ENCODE measurements around the gene TTC7B. TPM values are rescaled to one million over a fixed set of nuclear protein-coding genes. Genes with fewer than 3 reads are reported as not detected.

TTC7B gene
- polyA plus RNA-seq, 1 donor (not counting 4 experiments of a cell fraction or from before 2014, with no cell fraction given) = 21.4 TPM

DNA sequence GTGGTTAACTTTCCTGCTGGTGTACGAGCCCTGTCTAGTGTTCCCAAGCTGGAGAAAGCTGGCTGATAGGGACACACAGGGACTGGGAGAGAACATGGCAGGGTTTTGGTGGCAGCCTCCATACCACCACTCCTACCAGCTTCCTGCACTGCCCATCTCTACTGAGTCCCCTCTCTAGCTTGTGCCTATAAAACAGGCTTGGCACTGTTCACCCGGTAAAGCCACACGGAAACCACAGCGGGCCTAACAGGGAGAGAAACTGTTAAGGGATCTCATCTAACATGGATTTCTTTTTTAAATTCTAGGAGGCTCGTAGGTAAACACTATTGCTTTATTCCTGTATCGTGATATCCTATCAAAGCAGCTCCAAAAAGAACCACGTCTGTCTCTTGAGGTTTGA lies 204.7 kb downstream of the TTC7B start:
- no peaks in the 10 kb centered on the region for H3K9me1 ChIP-seq (ENCODE audit: control insufficient read depth, extremely low read depth, insufficient read depth, low read length)
- no peaks in the 10 kb centered on the region for H3K27me3 ChIP-seq (ENCODE audit: control insufficient read depth, extremely low read depth, insufficient read depth, low read length)
- no peak overlapping the region for H3K27ac ChIP-seq (ENCODE audit: control insufficient read depth, insufficient read depth, low read length)
- no peak overlapping the region for H3K9ac ChIP-seq (ENCODE audit: control insufficient read depth, extremely low read depth, insufficient read depth, low read length)
- H3K4me2 ChIP-seq (ENCODE audit: control insufficient read depth, extremely low read depth, insufficient read depth, low read depth, low read length) = no peak overlapping the region
- H3K4me3 ChIP-seq (ENCODE audit: control insufficient read depth in 2 of 3, extremely low read depth in 1 of 3, insufficient read depth in 2 of 3, low read depth in 1 of 3, low read length in 3 of 3) = no peak overlapping the region
- no peaks in the 10 kb centered on the region for H3K79me2 ChIP-seq (ENCODE audit: control insufficient read depth, insufficient read depth, low read length)
- TF ChIP-seq EZH2 (IDR thresholded peaks at IDR 0.05; ENCODE audit: low read length) = no peak
- TF ChIP-seq, protein P1, sequence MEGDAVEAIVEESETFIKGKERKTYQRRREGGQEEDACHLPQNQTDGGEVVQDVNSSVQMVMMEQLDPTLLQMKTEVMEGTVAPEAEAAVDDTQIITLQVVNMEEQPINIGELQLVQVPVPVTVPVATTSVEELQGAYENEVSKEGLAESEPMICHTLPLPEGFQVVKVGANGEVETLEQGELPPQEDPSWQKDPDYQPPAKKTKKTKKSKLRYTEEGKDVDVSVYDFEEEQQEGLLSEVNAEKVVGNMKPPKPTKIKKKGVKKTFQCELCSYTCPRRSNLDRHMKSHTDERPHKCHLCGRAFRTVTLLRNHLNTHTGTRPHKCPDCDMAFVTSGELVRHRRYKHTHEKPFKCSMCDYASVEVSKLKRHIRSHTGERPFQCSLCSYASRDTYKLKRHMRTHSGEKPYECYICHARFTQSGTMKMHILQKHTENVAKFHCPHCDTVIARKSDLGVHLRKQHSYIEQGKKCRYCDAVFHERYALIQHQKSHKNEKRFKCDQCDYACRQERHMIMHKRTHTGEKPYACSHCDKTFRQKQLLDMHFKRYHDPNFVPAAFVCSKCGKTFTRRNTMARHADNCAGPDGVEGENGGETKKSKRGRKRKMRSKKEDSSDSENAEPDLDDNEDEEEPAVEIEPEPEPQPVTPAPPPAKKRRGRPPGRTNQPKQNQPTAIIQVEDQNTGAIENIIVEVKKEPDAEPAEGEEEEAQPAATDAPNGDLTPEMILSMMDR (optimal IDR thresholded peaks at IDR 0.05 in 1 of 3, IDR thresholded peaks at IDR 0.05 in 1 of 3, conservative IDR thresholded peaks at IDR 0.05 in 1 of 3; ENCODE audit: extremely low read depth in 1 of 3, insufficient read depth in 2 of 3, low read length in 3 of 3) = no peak
- no peaks in the 10 kb centered on the region for H3K4me1 ChIP-seq (ENCODE audit: control insufficient read depth, extremely low read depth, insufficient read depth, low read length)
- no peak overlapping the region for H2AFZ ChIP-seq (ENCODE audit: control insufficient read depth, low read length)
- no peaks in the 10 kb centered on the region for H3K9me3 ChIP-seq (ENCODE audit: control insufficient read depth, low read depth, low read length)
- no peaks in the 10 kb centered on the region for H4K20me1 ChIP-seq (ENCODE audit: control insufficient read depth, extremely low read depth, insufficient read depth, low read length)
- DNase-seq (ENCODE audit: low read depth, low spot score) (no peak), FAIRE-seq (no peak)
- dilution Hi-C loops (cut with MboI; ENCODE audit: extremely low pct_ligation_motif_present, low sequenced_read_pairs) = no loop called here
- peaks cover 0 to 1% of the 10 kb centered on the region in 2 experiments for H3K36me3 ChIP-seq (ENCODE audit: control insufficient read depth in 2 of 2, extremely low read depth in 1 of 2, insufficient read depth in 2 of 2, low read length in 2 of 2)

- dilution Hi-C loops (cut with MboI; ENCODE audit: extremely low pct_ligation_motif_present, low sequenced_read_pairs) = no loop called here
- H3K79me2 ChIP-seq (ENCODE audit: control insufficient read depth, insufficient read depth, low read length) = no peaks in the 10 kb centered on the region
- H3K9me1 ChIP-seq (ENCODE audit: control insufficient read depth, extremely low read depth, insufficient read depth, low read length) = no peaks in the 10 kb centered on the region
- H3K4me2 ChIP-seq (ENCODE audit: control insufficient read depth, extremely low read depth, insufficient read depth, low read depth, low read length) = no peak overlapping the region
- DNase-seq (ENCODE audit: low read depth, low spot score) (no peak), FAIRE-seq (no peak)
- TF ChIP-seq, protein P1 (optimal IDR thresholded peaks at IDR 0.05 in 1 of 3, IDR thresholded peaks at IDR 0.05 in 1 of 3, conservative IDR thresholded peaks at IDR 0.05 in 1 of 3; ENCODE audit: extremely low read depth in 1 of 3, insufficient read depth in 2 of 3, low read length in 3 of 3) = no peak
- no peak for TF ChIP-seq EZH2 (IDR thresholded peaks at IDR 0.05; ENCODE audit: low read length)
- H2AFZ ChIP-seq (ENCODE audit: control insufficient read depth, low read length) = no peak overlapping the region
- H3K4me1 ChIP-seq (ENCODE audit: control insufficient read depth, extremely low read depth, insufficient read depth, low read length) = no peaks in the 10 kb centered on the region
- H3K27me3 ChIP-seq (ENCODE audit: control insufficient read depth, extremely low read depth, insufficient read depth, low read length) = no peaks in the 10 kb centered on the region
- no peak overlapping the region for H3K4me3 ChIP-seq (ENCODE audit: control insufficient read depth in 2 of 3, extremely low read depth in 1 of 3, insufficient read depth in 2 of 3, low read depth in 1 of 3, low read length in 3 of 3)
- peaks cover 0 to 1% of the 10 kb centered on the region in 2 experiments for H3K36me3 ChIP-seq (ENCODE audit: control insufficient read depth in 2 of 2, extremely low read depth in 1 of 2, insufficient read depth in 2 of 2, low read length in 2 of 2)
- no peaks in the 10 kb centered on the region for H3K9me3 ChIP-seq (ENCODE audit: control insufficient read depth, low read depth, low read length)
- H4K20me1 ChIP-seq (ENCODE audit: control insufficient read depth, extremely low read depth, insufficient read depth, low read length) = no peaks in the 10 kb centered on the region
- no peak overlapping the region for H3K9ac ChIP-seq (ENCODE audit: control insufficient read depth, extremely low read depth, insufficient read depth, low read length)
- no peak overlapping the region for H3K27ac ChIP-seq (ENCODE audit: control insufficient read depth, insufficient read depth, low read length)
Measured at GRCh38 chr14:90610346-90611040, 205.7 kb downstream of the TTC7B start.

Measured in keratinocyte (primary cell).